Stomach (tissue), 4 donors: ENCODE data around the gene UST.

Experiments
- CTCF ChIP-seq, 7 experiments: fragments of 450-650 bp in 4 of 7; fragments of 200-600 bp in 3 of 7; sonication (generic) in 3 of 7; IDR thresholded peaks; one replicate each; pipeline ENCODE4 v1.5.1; 2016 to 2019; ENCODE audit warnings: antibody characterized with exemption in 7 of 7, control low read depth in 2 of 7, mild to moderate bottlenecking in 1 of 7
- EP300 ChIP-seq: sonication (generic); formaldehyde crosslinking; IDR thresholded peaks from one replicate; pipeline ENCODE4 v1.6.1; 2017; ENCODE audit warnings: antibody characterized with exemption
- POLR2A ChIP-seq, 4 donors: fragments of 450-650 bp; IDR thresholded peaks; one replicate each; pipeline ENCODE4 v1.6.1; 2016; ENCODE audit warnings: antibody characterized with exemption in 4 of 4, control low read depth in 2 of 4, mild to moderate bottlenecking in 1 of 4, moderate library complexity in 1 of 4

- TF ChIP-seq CTCF (IDR thresholded peaks at IDR 0.05) (no peak), EP300 (no peak), POLR2A (IDR thresholded peaks at IDR 0.05) (no peak)
Observed at GRCh38 chr6:148959008-148959407, 212.2 kb downstream of the UST start.
